GM18520 (cell line): ENCODE measurements around the gene PCSK7.

Experiments used
- ATAC-seq: cut with Tn5 transposase; IDR thresholded peaks from one replicate; pipeline ENCODE4 v1.9.1; 2021; ENCODE audit not compliant: unreplicated experiment

Gene PCSK7

GRCh38 chr11:117230999-117231841 lies 653 bp downstream of the PCSK7 start:
- no peak for ATAC-seq

GRCh38 chr11:117230286-117230961 lies 1.4 kb downstream of the PCSK7 start:
- no peak for ATAC-seq

- no peak for ATAC-seq
Measured at GRCh38 chr11:117229931-117230285, 2.0 kb downstream of the PCSK7 start.

- ATAC-seq = no peak
Measured at GRCh38 chr11:117229411-117229810, 2.5 kb downstream of the PCSK7 start.

- no peak for ATAC-seq
Measured at GRCh38 chr11:117228091-117228490, 3.8 kb downstream of the PCSK7 start.

GRCh38 chr11:117226388-117227385 lies 5.2 kb downstream of the PCSK7 start:
- ATAC-seq = no peak

- ATAC-seq = no peak
Measured at GRCh38 chr11:117225553-117226170, 6.2 kb downstream of the PCSK7 start.

GRCh38 chr11:117223741-117224689 lies 7.9 kb downstream of the PCSK7 start:
- ATAC-seq = no peak

- ATAC-seq = no peak
Measured at GRCh38 chr11:117222991-117223740, 8.7 kb downstream of the PCSK7 start.

GRCh38 chr11:117221775-117222517 lies 9.9 kb downstream of the PCSK7 start:
- ATAC-seq = no peak

- ATAC-seq = no peak
Measured at GRCh38 chr11:117220999-117221774, 10.7 kb downstream of the PCSK7 start.

- ATAC-seq = no peak
Measured at GRCh38 chr11:117220568-117220967, 11.3 kb downstream of the PCSK7 start.

- no peak for ATAC-seq
Measured at GRCh38 chr11:117219995-117220394, 11.9 kb downstream of the PCSK7 start.

- no peak for ATAC-seq
Measured at GRCh38 chr11:117219455-117219854, 12.4 kb downstream of the PCSK7 start.

- ATAC-seq = no peak
Measured at GRCh38 chr11:117219001-117219400, 12.9 kb downstream of the PCSK7 start.

GRCh38 chr11:117218133-117218915 lies 13.5 kb downstream of the PCSK7 start:
- no peak for ATAC-seq
